ENCODE measurements around the gene MEI4. TPM values are rescaled to one million over a fixed set of nuclear protein-coding genes. Genes with fewer than 3 reads are reported as not detected.

Gene MEI4
- total and polyA plus RNA-seq, 2 donors (not counting 1 experiment from before 2014, with no cell fraction given) = not detected

- POLR2A ChIA-PET = no interaction called here
- H3K4me3 ChIP-seq (ENCODE audit: control extremely low read depth in 1 of 5, extremely low read depth in 1 of 5, insufficient read depth in 1 of 5, low read depth in 2 of 5, low read length in 4 of 5) = no peak overlapping the region
- H3K27me3 Mint-ChIP-seq = no peaks in the 10 kb centered on the region
- H4K20me1 ChIP-seq (ENCODE audit: control insufficient read depth, insufficient read depth, low read length, poor library complexity, severe bottlenecking) = no peaks in the 10 kb centered on the region
- no peak for TF ChIP-seq EZH2 (IDR thresholded peaks at IDR 0.05; ENCODE audit: borderline replicate concordance, insufficient read depth, low read depth, low read length, poor library complexity, severe bottlenecking)
- no CpG with 5 or more reads among the region's 1 CpG for WGBS (ENCODE audit: insufficient coverage)
- H3K9me3 ChIP-seq (ENCODE audit: control extremely low read depth in 1 of 3, control insufficient read depth in 2 of 3, insufficient read depth in 1 of 3, low read length in 2 of 3) = no peaks in the 10 kb centered on the region
- intact Hi-C loops (cut with micrococcal nuclease) = no loop called here
- H3K36me3 ChIP-seq (replicated peaks in 1 of 2; ENCODE audit: control extremely low read depth in 1 of 2, control insufficient read depth in 1 of 2, extremely low read depth in 1 of 2, insufficient read depth in 2 of 2, low read length in 1 of 2) = no peaks in the 10 kb centered on the region
- no peak overlapping the region for H3K27ac ChIP-seq (ENCODE audit: low read length in 2 of 2)
- H3K4me1 Mint-ChIP-seq = no peaks in the 10 kb centered on the region
- no peaks in the 10 kb centered on the region for H3K27me3 ChIP-seq (replicated peaks in 1 of 4; ENCODE audit: control extremely low read depth in 1 of 4, control insufficient read depth in 3 of 4, insufficient read depth in 4 of 4, low read length in 3 of 4)
- H3K27ac Mint-ChIP-seq = no peak overlapping the region
- no peak overlapping the region for H2AFZ ChIP-seq (ENCODE audit: insufficient read depth, low read depth, low read length, poor library complexity, severe bottlenecking)
- H3K4me2 ChIP-seq (replicated peaks; ENCODE audit: low read depth, low read length, poor library complexity, severe bottlenecking) = no peak overlapping the region
- no peak overlapping the region for H3K9ac ChIP-seq (ENCODE audit: low read length)
- no peaks in the 10 kb centered on the region for H3K79me2 ChIP-seq (ENCODE audit: control insufficient read depth, insufficient read depth, low read length)
- DNase-seq (no peak), ATAC-seq (ENCODE audit: low read depth) (no peak)
- no peaks in the 10 kb centered on the region for H3K9me3 Mint-ChIP-seq (ENCODE audit: insufficient read depth)
- no peak overlapping the region for H3K4me3 Mint-ChIP-seq
- H3K4me1 ChIP-seq (ENCODE audit: control insufficient read depth in 2 of 2, insufficient read depth in 2 of 2, low read length in 2 of 2) = no peaks in the 10 kb centered on the region
- CTCF ChIA-PET = no interaction called here
Measured at GRCh38 chr6:77813090-77813489, 160.3 kb downstream of the MEI4 start.

DNA sequence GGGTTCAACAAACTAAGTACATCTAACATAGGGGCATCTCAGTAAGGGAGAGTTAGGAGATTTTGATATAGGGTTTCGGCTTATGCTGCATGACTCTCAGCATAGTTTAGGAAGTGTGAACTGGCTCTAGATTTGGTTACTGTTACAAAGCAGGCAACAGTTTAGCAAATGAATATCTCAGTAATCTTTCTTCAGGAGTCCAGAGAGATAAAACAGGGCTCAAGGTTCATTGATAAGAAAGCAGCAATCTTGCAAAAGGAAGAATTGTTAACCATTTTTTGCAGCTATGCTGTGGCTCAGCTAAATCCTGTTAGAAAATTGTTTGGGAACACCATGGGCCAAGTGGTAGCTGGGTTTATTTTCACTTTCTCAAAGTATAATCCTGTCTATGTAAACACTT lies 161.3 kb downstream of the MEI4 start:
- CTCF ChIA-PET = no interaction called here
- no peak for ATAC-seq (ENCODE audit: low read depth)

More for the DNA sequence above, 161.3 kb downstream of the MEI4 start:
- no peaks in the 10 kb centered on the region for H4K20me1 ChIP-seq (ENCODE audit: control insufficient read depth, insufficient read depth, low read length, poor library complexity, severe bottlenecking)
- H3K27me3 ChIP-seq (replicated peaks in 1 of 4; ENCODE audit: control extremely low read depth in 1 of 4, control insufficient read depth in 3 of 4, insufficient read depth in 4 of 4, low read length in 3 of 4) = no peaks in the 10 kb centered on the region
- Mint-ChIP-seq H3K27me3 (no peaks in the 10 kb centered on the region), H3K9me3 (ENCODE audit: insufficient read depth) (no peaks in the 10 kb centered on the region), H3K27ac (no peak overlapping the region), H3K4me1 (no peaks in the 10 kb centered on the region), H3K4me3 (no peak overlapping the region)
- no peaks in the 10 kb centered on the region for H3K4me1 ChIP-seq (ENCODE audit: control insufficient read depth in 2 of 2, insufficient read depth in 2 of 2, low read length in 2 of 2)
- intact Hi-C loops (cut with micrococcal nuclease) = no loop called here
- TF ChIP-seq, protein P1, sequence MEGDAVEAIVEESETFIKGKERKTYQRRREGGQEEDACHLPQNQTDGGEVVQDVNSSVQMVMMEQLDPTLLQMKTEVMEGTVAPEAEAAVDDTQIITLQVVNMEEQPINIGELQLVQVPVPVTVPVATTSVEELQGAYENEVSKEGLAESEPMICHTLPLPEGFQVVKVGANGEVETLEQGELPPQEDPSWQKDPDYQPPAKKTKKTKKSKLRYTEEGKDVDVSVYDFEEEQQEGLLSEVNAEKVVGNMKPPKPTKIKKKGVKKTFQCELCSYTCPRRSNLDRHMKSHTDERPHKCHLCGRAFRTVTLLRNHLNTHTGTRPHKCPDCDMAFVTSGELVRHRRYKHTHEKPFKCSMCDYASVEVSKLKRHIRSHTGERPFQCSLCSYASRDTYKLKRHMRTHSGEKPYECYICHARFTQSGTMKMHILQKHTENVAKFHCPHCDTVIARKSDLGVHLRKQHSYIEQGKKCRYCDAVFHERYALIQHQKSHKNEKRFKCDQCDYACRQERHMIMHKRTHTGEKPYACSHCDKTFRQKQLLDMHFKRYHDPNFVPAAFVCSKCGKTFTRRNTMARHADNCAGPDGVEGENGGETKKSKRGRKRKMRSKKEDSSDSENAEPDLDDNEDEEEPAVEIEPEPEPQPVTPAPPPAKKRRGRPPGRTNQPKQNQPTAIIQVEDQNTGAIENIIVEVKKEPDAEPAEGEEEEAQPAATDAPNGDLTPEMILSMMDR (IDR thresholded peaks at IDR 0.05) = no peak
- no peak for TF ChIP-seq EZH2 (IDR thresholded peaks at IDR 0.05; ENCODE audit: borderline replicate concordance, insufficient read depth, low read depth, low read length, poor library complexity, severe bottlenecking)
- H3K79me2 ChIP-seq (ENCODE audit: control insufficient read depth, insufficient read depth, low read length) = no peaks in the 10 kb centered on the region
- H3K9me3 ChIP-seq (ENCODE audit: control extremely low read depth in 1 of 3, control insufficient read depth in 2 of 3, insufficient read depth in 1 of 3, low read length in 2 of 3) = no peaks in the 10 kb centered on the region
- POLR2A ChIA-PET = no interaction called here
- no peak overlapping the region for H3K4me2 ChIP-seq (replicated peaks; ENCODE audit: low read depth, low read length, poor library complexity, severe bottlenecking)
- no peaks in the 10 kb centered on the region for H3K36me3 ChIP-seq (replicated peaks in 1 of 2; ENCODE audit: control extremely low read depth in 1 of 2, control insufficient read depth in 1 of 2, extremely low read depth in 1 of 2, insufficient read depth in 2 of 2, low read length in 1 of 2)
- no peak overlapping the region for H3K27ac ChIP-seq (ENCODE audit: low read length in 2 of 2)
- WGBS (ENCODE audit: insufficient coverage) = no CpG with 5 or more reads among the region's 1 CpG
- H2AFZ ChIP-seq (ENCODE audit: insufficient read depth, low read depth, low read length, poor library complexity, severe bottlenecking) = no peak overlapping the region
- no peak for DNase-seq
- no peak overlapping the region for H3K4me3 ChIP-seq (ENCODE audit: control extremely low read depth in 1 of 5, extremely low read depth in 1 of 5, insufficient read depth in 1 of 5, low read depth in 2 of 5, low read length in 4 of 5)
- H3K9ac ChIP-seq (ENCODE audit: low read length) = no peak overlapping the region

Measured in B cell (primary cell).